Hepatic stellate cell (primary cell): ENCODE results near the gene GNG11.

Experiments used
- DNase-seq: peaks from one replicate; pipeline ENCODE4 v3.0.0; 2011; ENCODE audit warnings: low spot score

Gene GNG11

DNA sequence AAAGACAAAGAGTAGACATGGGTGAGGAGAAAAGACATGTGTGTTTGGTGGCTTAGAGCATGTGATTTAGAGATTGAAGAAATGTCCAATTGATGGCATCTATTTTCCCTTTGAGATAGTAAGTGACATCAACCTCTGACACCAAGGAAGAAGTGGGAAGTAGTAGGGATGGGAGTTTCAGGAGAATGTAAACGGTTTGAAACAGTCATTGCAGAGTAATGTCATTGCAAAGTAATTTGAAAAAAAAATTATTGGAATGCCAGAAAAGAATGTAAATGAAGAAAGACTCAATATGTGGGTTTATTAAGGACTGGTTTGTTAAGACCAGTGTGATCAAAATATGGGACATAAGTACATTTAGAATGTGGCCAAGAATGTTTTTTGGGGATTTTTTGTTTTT is 26.6 kb downstream of the GNG11 start:
- DNase-seq = peak; percentile 27

DNA sequence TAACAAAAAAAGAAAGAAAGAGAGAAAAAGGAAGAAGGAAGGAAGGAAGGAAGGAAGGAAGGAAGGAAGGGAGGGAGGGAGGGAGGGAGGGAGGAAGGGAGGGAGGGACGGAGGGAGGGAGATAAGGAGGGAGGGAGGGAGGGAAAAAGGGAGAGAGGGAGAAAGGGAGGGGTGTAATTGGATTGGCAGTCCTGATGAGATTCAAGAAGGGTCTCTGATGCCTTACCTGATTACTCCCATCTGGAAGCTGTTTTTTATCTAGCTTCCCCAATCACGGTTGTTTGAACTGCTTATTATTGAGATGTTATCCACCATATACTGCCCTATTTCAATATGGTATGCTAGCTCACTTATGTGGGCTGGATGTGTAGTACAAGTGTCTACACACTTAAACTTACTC is 27.3 kb downstream of the GNG11 start:
- DNase-seq = no peak

DNA sequence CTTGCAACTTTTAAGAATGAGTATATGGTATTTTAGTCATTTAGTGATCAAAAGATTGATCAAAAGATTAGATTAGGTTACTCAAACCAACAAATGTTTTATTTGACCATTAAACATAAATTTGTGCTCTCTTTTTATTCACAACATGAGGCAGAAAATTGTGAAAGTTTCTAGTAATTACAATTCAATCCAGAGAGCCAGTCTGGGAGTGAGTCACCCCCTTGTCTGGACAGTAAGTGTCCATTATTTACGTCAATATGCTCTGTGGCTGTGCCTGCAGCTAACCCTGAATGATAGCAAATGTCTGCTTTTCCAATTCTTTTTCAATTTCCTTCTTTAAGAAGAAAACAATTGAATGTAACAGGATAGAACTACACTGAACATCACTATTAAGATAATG is 27.9 kb downstream of the GNG11 start:
- peak; percentile 37 for DNase-seq

DNA sequence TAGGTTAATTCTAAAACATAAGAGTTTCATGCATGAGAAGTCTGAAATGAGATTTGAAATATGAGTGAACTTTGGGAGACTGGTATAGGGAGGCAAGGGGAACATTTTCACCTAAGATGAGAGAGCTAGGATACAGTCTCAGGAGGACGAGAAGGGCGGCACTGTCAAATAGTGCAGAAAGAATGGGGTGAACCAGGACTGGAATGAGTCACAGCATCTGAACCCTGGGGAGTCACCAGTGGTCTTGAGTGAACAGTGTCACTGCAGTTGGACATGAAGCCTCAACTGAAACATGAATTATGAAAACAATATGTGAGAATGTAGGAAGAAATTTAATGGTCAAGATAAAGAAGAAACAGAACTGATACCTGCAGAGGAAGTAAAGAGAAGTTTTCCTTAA is 33.8 kb downstream of the GNG11 start:
- DNase-seq = no peak

DNA sequence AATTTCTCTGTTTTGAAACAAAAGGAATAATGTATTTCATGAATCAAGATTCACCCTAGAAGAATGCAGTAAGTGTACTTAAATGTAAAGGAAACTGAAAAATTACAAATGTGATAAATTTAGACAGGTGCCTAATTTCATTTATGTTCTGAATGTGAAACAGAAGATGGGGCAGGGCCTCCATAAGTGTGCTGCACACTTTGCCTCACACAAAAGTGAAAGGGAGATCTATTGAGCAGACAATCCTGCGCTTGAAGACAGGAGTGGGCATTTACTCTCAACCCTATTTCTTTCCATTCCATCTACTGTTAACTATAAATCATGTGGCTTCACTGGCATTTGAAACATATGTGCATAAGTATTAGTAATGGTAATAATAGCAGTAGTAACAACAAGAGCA is 36.2 kb downstream of the GNG11 start:
- no peak for DNase-seq

DNA sequence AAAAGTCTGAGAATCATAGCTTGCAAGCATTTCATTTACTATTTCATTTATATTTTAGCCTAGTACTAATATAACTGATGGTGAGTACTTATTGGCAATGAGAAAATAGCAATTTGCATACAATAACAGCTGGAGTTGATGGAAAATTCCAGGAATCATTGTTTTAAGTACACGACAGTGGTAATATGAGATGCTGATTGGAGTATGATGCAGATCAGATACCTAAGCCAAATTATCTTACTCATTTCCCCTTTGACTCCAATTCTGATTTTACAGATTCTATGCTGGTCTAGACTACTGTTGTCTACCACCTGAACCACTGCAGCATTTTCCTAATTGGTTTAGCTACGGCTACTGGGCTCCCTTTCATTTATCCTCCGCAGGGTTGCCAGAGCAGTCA is 36.7 kb downstream of the GNG11 start:
- no peak for DNase-seq

DNA sequence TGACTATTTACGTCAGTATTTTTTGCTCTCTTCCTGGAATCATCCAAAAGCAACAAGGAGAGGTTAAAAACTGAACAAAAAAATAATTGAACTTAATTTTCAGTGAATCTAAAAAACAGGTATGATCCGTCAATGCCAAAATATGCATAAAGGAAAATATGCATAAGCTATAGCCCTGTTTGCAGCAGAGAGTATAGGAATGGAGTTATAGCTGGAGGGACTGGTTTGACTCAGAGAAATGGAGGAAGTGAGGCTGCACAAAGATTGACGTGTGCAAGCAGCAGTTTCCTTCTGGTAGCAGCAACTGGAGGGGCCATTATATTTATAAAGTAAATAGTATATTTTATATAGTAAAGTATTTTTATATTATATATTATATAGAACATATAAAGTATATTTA is 37.1 kb downstream of the GNG11 start:
- DNase-seq = no peak

DNA sequence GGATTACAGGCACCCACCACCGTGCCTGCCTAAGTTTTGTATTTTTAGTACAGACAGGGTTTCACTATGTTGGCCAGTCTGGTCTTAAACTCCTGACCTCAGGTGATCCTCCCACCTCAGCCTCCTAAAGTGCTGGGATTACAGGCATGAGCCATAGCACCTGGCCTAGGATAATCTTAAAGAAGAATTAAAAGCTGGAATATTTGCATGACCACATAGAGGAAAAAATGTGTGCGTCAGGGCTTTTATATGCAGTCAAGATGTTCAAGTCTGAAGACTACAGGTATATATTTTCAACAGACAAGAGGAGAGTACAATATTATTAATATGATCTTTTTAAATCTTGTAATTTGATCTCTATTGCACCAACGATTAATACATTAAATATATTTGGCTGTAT is 39.5 kb downstream of the GNG11 start:
- no peak for DNase-seq

DNA sequence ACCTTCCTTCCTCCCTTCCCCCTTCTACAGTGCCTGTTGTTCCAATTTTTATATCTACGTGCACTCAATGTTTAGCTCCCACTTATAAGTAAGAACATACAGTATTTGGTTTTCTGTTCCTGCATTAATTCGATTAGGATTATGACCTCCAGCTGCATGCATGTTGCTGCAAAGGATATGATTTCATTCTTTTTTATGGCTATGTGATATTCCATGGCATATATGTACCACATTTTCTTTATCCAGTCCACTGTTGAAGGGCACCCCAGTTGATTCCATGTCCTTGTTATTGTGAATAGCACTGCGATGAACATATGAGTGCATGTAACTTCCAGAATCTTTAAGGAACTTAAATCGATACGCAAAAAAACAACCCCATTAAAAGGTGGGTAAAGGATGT is 42.7 kb downstream of the GNG11 start:
- DNase-seq = no peak

DNA sequence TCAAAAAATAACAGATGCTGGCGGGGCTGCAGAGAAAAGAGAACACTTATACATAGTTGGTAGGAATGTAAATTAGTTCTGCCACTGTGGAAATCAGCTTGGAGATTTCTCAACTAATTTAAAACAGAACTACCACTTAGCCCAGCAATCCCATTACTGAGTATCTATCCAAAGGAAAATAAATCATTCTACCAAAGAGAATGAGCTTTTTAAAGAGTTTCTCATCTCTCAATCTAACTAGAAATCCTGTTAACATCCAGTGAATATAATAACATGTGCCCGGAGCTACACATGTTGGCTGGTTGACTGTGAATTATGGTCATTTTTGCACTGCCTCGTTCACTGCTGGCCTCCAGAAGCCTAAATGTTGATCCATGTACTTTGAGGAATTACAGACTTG is 43.3 kb downstream of the GNG11 start:
- DNase-seq = no peak

DNA sequence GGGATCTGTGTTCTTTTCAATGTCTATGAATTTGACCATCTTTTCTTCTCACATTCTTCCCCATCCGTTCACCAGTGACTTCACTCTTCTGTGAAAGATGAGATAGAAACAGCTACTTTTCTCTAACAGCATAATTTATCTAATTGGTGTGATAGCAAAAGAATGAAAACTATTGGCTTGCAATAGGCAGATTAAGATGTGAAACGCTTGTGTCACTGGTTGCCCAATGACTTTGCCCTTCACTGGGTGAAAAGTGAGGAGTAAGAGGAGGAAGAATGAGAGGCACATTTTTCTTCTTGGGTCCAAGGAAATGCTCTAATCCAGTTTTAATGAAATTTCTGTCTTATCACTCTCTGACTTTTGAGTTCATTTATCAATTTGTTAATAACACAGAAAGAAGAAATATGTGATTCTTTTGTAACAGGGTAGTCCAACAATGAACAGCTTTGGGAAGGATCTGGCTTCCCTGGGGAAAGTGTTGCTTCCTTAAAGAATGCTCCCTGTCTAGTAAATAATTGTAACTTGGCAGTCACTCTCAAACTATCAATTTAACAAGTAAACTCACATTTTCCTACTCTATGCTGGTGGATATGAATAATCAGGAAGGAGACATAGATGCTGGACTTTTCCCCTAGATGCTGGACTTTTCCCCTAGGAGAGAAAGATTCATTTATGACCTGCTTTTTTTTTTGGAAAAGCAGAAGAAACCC is 47.5 kb downstream of the GNG11 start:
- no peak for DNase-seq

DNA sequence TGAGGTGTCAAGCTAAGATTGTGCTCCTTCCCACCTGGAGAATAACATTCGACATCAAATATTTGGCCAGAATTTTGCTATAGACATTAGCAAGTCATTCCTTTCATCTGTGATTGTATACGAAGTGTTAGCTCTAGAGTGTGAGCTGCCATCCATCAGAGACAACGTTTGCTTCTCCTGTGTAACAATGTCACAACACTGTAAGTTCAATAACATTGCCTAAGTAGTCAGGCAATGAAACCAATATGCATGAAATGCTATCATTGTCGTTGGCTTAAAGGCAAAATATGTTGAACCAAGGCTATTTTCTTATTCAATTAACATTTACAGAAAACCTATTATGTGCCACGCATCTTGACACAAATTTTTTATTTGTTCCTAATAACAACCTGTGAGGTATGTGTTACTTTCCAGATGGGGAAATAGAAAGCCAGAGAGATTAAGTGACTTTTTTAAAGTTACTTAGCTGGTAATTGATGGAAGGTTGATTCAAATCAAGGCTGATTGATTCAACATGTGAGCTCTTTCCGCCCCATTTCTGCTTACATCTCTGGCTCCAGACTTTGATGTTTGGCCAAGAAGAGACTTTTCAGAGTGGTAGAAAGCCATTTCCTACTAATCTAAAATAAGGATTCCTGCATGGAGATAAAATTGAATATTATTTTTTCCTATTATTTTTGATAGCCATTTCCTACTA is 50.6 kb downstream of the GNG11 start:
- no peak for DNase-seq

DNA sequence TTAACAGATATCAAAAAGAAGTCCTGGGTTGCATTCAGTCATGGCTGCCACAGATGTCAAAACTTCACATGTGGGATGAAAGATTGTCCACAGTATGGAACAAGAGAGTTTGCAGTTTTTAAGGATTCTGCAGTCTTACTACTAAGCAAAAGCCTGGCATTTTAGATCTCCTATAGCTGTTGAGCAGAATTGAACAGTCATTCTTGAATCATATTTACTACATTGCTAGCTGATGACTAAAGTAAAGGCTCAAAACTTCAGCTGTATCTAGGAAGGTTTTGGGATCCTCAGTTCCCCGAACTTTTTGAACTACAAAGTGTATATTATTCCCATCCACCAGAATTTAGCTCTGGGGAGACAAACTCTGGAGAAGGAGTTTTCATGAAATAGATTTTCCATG is 51.6 kb downstream of the GNG11 start:
- no peak for DNase-seq

DNA sequence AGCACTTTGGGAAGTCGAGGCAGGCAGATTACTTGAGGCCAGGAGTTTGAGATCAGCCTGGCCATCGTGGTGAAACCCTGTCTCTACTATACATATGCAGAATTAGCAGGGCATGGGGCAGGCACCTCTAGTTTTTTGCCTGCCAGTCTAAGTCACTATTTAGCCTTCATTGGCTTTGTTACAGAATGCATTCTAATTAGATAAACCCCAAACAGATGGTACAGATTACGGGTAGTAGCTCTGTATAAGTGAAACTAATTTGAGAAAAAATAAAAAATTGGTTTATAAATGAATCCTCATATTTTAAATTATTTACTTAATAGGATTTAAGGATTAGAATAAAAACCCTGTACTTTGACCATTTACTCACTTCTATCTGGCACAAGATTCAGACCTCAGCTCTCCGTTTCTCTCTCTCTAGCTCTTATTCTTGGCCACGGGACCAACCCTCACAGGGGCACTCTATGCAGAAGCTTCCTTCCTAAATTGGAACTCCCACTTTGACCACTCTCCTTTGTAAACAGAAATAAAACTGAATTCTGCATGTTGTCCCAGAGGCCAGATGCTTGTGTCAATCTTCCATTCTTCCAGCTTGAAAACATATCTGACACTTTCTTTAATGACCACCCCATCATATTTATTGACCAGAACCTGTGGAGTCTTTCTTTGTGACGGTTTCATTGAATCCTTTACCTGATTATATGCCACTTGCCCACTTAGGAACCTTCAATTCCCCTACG is 55.8 kb downstream of the GNG11 start:
- no peak for DNase-seq
